DND-41 (cell line): ENCODE measurements around the gene PRDM9.

ENCODE experiments used
- ATAC-seq: fragments of 200-7000 bp; cut with Tn5 transposase; 3 replicates; pipeline ENCODE4 v1.9.1; 2021; ENCODE audit warnings: low read depth; ENCODE audit not compliant: insufficient read depth
- DNase-seq: peaks from one replicate; pipeline ENCODE4 v3.0.0-alpha.2; 2020
- H2AFZ ChIP-seq: 2 replicates; pipeline ENCODE4 v1.6.0; 2012; ENCODE audit warnings: low read depth, low read length
- H3K27ac ChIP-seq: 2 replicates; pipeline ENCODE4 v1.5.1; 2012; ENCODE audit warnings: low read length, inconsistent platforms
- H3K27me3 ChIP-seq: fragments of 200-600 bp; sonication (generic); 2 replicates; pipeline ENCODE4 v1.6.0; 2012; ENCODE audit warnings: low read length, mild to moderate bottlenecking, inconsistent platforms; ENCODE audit not compliant: insufficient read depth, poor library complexity
- H3K36me3 ChIP-seq: 2 replicates; pipeline ENCODE4 v1.5.1; 2012; ENCODE audit warnings: low read length, inconsistent platforms; ENCODE audit not compliant: insufficient read depth
- H3K4me1 ChIP-seq: 2 replicates; pipeline ENCODE4 v1.5.1; 2012; ENCODE audit warnings: mild to moderate bottlenecking, low read length; ENCODE audit not compliant: insufficient read depth
- H3K4me2 ChIP-seq: 2 replicates; pipeline ENCODE4 v1.6.0; 2012; ENCODE audit warnings: mild to moderate bottlenecking, moderate library complexity, low read length, inconsistent platforms; ENCODE audit not compliant: insufficient read depth
- H3K4me3 ChIP-seq, 2 experiments: fragments of 200-600 bp in 1 of 2; shearing (Covaris generic) in 1 of 2; 2 replicates each; pipeline ENCODE4 v1.5.1; 2012 to 2016; ENCODE audit warnings: inconsistent platforms in 2 of 2, low read length in 2 of 2, mild to moderate bottlenecking in 2 of 2, low read depth in 1 of 2, moderate library complexity in 1 of 2
- H3K79me2 ChIP-seq: 2 replicates; pipeline ENCODE4 v1.6.0; 2012; ENCODE audit warnings: low read length, inconsistent platforms; ENCODE audit not compliant: insufficient read depth
- H3K9ac ChIP-seq: 2 replicates; pipeline ENCODE4 v1.6.0; 2012; ENCODE audit warnings: low read depth, mild to moderate bottlenecking, inconsistent platforms, low read length, moderate library complexity
- H3K9me3 ChIP-seq: 2 replicates; pipeline ENCODE4 v1.5.1; 2012; ENCODE audit warnings: low read length, moderate library complexity, mild to moderate bottlenecking, inconsistent platforms; ENCODE audit not compliant: insufficient read depth, severe bottlenecking
- H4K20me1 ChIP-seq: 2 replicates; pipeline ENCODE4 v1.6.0; 2012; ENCODE audit warnings: low read length; ENCODE audit not compliant: insufficient read depth
- EZH2 ChIP-seq: IDR thresholded peaks from 3 replicates; pipeline ENCODE4 v1.6.1; 2012; ENCODE audit warnings: borderline replicate concordance, low read depth, mild to moderate bottlenecking, moderate library complexity, low read length, inconsistent platforms; ENCODE audit not compliant: severe bottlenecking
- TF ChIP-seq, protein P1 (sequence below): IDR thresholded peaks from 2 replicates; pipeline ENCODE4 v1.5.1; 2012; ENCODE audit warnings: borderline replicate concordance, low read length, moderate library complexity, mild to moderate bottlenecking; ENCODE audit not compliant: poor library complexity, severe bottlenecking; ENCODE audit errors: extremely low read depth

PRDM9 gene

DNA sequence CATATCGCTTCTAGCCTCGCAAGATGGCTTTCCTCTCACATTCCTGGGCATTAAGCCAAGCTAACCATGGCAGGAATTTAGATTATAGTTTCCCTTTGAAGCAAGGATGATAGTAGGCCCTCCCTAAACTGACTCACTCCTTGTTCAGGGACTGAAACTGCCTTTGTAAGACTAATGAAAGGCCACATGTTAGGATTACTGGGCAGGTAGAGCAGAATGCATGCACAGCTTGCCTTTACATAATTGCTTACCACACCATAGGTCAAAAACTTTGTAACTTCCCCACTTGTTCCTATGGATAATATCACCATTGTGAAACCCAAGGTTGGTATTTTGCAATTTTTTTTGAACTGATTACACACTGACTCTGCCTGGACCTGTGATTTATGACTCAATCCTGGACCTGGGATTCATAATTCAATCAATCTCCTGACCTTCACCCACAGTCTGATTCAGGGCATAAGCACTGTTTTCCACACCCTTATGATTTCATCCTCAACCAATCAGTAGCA lies 41.0 kb upstream of the PRDM9 start:
- H3K4me1 ChIP-seq: no peaks in the 10 kb centered on the region
- DNase-seq: no peak
- TF ChIP-seq EZH2: no peak
- TF ChIP-seq, protein P1, sequence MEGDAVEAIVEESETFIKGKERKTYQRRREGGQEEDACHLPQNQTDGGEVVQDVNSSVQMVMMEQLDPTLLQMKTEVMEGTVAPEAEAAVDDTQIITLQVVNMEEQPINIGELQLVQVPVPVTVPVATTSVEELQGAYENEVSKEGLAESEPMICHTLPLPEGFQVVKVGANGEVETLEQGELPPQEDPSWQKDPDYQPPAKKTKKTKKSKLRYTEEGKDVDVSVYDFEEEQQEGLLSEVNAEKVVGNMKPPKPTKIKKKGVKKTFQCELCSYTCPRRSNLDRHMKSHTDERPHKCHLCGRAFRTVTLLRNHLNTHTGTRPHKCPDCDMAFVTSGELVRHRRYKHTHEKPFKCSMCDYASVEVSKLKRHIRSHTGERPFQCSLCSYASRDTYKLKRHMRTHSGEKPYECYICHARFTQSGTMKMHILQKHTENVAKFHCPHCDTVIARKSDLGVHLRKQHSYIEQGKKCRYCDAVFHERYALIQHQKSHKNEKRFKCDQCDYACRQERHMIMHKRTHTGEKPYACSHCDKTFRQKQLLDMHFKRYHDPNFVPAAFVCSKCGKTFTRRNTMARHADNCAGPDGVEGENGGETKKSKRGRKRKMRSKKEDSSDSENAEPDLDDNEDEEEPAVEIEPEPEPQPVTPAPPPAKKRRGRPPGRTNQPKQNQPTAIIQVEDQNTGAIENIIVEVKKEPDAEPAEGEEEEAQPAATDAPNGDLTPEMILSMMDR: no peak
- H3K36me3 ChIP-seq: no peaks in the 10 kb centered on the region
- no peak overlapping the region for H3K27ac ChIP-seq
- H2AFZ ChIP-seq: no peak overlapping the region
- H3K9me3 ChIP-seq: no peaks in the 10 kb centered on the region
- H3K4me2 ChIP-seq: no peak overlapping the region
- H3K27me3 ChIP-seq: no peaks in the 10 kb centered on the region
- no peak overlapping the region for H3K4me3 ChIP-seq
- H3K79me2 ChIP-seq: no peaks in the 10 kb centered on the region
- no peak for ATAC-seq
- no peaks in the 10 kb centered on the region for H4K20me1 ChIP-seq
- no peak overlapping the region for H3K9ac ChIP-seq

DNA sequence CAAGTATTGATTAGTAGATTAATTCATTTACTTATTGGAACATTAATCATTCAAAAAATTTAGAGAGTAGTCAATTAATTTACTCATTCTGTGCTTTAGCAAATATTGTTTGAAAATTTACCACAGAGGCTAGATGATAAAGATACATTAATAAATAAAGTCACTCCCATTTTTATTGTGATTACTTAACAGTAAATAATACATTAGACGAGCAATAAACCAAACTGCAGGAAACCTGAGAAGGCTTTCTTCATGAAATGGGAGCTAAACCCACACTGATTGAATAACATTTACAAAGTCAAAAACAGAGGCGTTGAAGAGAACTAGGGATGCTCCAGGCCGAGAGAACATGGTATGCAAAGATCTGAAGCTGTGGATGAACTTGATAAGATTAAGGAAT lies 38.8 kb upstream of the PRDM9 start:
- no peak overlapping the region for H3K4me2 ChIP-seq
- no peak overlapping the region for H3K27ac ChIP-seq
- DNase-seq (no peak), ATAC-seq (no peak)
- no peak for TF ChIP-seq EZH2
- TF ChIP-seq, protein P1: no peak
- H3K9me3 ChIP-seq: no peaks in the 10 kb centered on the region
- no peak overlapping the region for H2AFZ ChIP-seq
- no peaks in the 10 kb centered on the region for H4K20me1 ChIP-seq
- no peak overlapping the region for H3K4me3 ChIP-seq
- no peaks in the 10 kb centered on the region for H3K4me1 ChIP-seq
- H3K27me3 ChIP-seq: no peaks in the 10 kb centered on the region
- H3K79me2 ChIP-seq: no peaks in the 10 kb centered on the region
- H3K9ac ChIP-seq: no peak overlapping the region
- H3K36me3 ChIP-seq: no peaks in the 10 kb centered on the region

DNA sequence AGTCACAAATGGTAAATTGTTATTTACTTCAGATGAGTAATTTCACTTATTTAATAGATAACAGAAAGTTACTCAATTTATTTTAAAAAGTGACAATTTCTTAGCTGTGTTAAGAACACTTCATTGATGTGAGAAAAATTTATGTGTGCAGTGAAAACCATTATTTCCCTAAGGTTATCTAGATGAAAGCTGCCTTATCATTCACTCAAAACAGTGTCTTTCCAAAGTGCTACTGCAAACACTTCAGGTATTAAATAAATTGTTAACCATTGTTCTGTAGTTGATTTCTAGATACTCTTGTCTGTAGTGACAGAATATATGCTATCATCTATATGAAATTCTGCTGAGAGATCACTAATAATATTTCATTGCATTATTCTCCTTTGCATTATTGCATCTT lies 33.5 kb upstream of the PRDM9 start:
- no peaks in the 10 kb centered on the region for H3K79me2 ChIP-seq
- no peaks in the 10 kb centered on the region for H3K4me1 ChIP-seq
- no peak for TF ChIP-seq EZH2
- TF ChIP-seq, protein P1: no peak
- DNase-seq: no peak
- no peak overlapping the region for H3K27ac ChIP-seq
- no peaks in the 10 kb centered on the region for H3K9me3 ChIP-seq
- ATAC-seq: no peak
- H3K4me2 ChIP-seq: no peak overlapping the region
- no peaks in the 10 kb centered on the region for H3K27me3 ChIP-seq
- no peak overlapping the region for H2AFZ ChIP-seq
- H3K9ac ChIP-seq: no peak overlapping the region
- no peaks in the 10 kb centered on the region for H4K20me1 ChIP-seq
- H3K36me3 ChIP-seq: no peaks in the 10 kb centered on the region
- no peak overlapping the region for H3K4me3 ChIP-seq

DNA sequence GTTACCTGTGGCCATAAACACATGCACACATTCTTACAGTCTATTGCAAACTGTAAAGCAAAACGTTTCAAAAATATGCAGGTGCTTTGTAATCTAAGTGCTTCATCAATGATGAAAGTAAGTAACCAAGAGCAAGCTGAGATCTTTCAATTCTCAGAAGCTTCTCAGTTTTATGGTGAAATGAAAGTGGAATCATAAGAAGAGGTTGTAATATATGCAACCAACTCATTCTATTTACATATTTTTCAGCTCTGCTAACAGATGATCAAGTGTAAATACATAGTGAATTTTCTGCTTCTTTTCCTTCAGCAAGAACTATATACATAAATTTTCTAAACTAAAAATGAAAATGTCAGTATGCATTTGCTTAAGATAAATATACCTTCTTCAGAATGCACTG lies 33.1 kb upstream of the PRDM9 start:
- H3K4me1 ChIP-seq: no peaks in the 10 kb centered on the region
- H3K9ac ChIP-seq: no peak overlapping the region
- H2AFZ ChIP-seq: no peak overlapping the region
- no peak overlapping the region for H3K27ac ChIP-seq
- H4K20me1 ChIP-seq: no peaks in the 10 kb centered on the region
- DNase-seq (no peak), ATAC-seq (no peak)
- H3K4me2 ChIP-seq: no peak overlapping the region
- no peaks in the 10 kb centered on the region for H3K36me3 ChIP-seq
- H3K4me3 ChIP-seq: no peak overlapping the region
- H3K79me2 ChIP-seq: no peaks in the 10 kb centered on the region
- no peaks in the 10 kb centered on the region for H3K27me3 ChIP-seq
- no peak for TF ChIP-seq EZH2
- TF ChIP-seq, protein P1: no peak
- no peaks in the 10 kb centered on the region for H3K9me3 ChIP-seq
